Stimulated activated CD8-positive, alpha-beta memory T cell treated with anti-CD3 and anti-CD28 coated beads, Interleukin-15, amount 100 ng/mL, for 1 hour (primary cell): ENCODE data around the gene PRKAG2.

Experiments used
- DNase-seq: peaks from one replicate; pipeline ENCODE4 v3.0.0-alpha.2; 2020; ENCODE audit warnings: low read depth

Gene PRKAG2

DNA sequence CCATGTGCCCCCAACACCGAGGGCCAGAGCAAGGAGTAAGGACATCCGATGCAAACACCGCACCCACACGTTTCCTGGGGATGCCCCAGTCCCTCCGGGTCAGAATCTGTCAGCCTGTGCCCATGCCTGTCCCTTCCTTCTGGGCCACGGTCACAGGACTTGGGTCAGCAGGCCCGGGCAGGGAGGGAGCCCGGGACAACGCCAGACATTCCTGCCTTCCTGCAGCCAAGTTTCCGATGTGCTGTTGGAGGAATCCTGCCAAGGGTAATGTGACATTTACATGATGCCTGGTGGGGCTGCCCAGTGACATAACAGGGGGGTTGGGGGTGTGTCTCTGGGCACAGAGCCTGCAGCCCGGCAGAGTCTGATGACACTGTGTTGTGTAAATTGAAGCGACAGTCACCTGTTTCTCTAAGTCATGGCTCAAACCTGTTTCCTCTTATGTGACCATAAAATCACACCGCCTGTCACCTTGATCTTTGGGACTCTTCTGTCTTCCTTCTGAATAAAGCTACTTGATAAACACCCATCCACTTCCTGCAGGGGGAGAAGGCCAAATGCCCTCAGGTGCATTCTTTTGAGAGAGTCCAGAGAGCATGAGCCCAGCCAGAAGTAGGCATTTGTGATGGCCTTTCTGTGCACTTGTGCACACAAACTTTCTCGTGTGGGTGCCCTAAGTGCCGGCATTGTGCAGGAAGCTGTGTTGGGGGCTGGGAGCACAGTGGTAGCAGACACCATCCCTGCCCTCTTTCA, 181.9 kb downstream of the PRKAG2 start:
- no peak for DNase-seq

DNA sequence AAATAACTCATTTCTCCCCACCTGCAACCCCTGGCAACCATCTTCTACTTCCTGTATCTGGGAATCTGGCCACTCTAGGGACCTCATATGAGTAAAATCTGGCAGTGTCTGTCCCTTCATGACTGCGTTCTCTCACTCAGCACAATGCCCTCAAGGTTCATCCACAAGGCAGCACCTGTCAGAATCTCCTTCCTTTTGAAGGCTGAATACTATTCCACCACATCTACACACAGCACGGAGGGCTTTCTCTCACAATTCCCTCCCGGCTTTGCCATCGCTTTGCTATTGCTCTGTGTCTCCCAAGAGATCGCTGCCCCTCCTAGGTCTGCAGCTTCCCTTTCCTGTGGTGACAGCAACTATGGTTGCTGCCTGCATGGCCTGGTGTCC, 182.5 kb downstream of the PRKAG2 start:
- no peak for DNase-seq

DNA sequence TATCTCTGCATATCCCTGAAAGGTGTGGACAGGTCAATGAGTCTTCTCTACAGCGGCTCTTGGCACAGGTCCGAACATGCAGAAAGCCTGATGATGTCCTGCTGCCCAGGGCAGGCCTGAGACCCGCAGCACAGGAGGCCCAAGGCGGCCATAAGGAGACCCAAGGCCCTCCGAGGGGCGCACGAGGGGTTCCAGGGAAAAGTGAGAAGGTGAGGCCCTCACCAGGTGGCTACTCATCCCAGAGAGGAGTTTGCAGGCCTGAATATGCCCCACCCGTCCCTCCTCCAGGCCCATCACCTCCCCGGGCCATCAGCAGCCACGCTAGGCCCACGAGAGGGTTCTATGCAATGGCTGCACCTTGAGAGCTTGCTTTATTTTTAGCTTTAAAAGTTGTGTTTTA, 183.8 kb downstream of the PRKAG2 start:
- no peak for DNase-seq

DNA sequence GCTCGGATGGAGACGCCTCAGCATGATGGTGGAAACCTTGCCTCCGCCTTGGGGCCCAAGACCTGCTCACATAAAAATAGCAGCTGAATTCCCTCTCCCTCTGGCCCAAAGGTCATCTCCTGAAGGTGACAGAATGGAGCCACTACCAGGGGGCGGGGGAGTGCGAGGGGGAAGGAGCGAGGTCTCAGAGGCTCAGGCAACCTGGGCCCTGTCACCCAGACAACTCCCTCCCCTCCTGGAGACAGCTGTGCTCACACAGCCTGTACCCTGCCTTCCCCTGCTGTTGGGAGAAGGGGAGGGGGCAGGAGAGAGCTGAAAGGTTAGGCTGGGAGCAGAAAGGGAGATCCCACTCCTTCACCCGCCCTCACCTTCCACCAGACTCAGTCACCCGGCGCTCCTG, 184.2 kb downstream of the PRKAG2 start:
- no peak for DNase-seq

DNA sequence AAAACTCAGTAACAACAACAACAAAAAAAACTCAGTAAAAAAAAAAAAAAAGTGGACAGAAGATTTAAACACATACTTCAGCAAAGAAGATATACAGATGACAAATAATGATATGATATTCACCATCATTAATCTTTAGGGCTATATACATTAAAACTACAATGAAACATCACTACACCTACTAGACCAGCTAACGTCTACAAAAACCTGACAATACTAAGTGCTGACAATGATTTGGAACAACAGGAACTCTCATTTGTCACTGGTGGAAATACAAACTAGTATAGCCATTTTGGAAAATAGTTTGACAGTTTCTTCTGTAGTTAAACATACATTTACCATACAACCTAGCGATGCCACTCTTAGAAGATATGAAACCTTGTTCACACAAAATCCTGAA, 185.5 kb downstream of the PRKAG2 start:
- DNase-seq, result no peak

DNA sequence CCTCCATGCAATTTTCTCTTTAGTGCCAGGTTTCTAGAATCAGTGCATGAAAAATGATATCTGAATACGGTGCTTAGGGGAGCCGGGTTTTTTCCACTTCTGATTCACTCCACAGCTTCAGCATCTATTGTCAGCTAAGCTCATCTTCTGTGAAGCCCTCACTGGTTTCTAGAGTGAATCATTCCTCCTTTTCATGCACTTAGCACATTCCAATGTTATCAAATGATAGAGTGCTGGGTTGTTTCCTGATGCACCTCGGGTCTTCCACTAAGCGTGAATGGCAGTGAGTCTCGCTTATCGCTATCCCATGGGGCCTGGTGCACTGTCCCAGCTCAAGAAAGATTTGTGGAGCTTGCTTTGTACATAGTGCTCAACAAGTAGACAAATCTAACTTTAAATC, 186.3 kb downstream of the PRKAG2 start:
- no peak for DNase-seq

DNA sequence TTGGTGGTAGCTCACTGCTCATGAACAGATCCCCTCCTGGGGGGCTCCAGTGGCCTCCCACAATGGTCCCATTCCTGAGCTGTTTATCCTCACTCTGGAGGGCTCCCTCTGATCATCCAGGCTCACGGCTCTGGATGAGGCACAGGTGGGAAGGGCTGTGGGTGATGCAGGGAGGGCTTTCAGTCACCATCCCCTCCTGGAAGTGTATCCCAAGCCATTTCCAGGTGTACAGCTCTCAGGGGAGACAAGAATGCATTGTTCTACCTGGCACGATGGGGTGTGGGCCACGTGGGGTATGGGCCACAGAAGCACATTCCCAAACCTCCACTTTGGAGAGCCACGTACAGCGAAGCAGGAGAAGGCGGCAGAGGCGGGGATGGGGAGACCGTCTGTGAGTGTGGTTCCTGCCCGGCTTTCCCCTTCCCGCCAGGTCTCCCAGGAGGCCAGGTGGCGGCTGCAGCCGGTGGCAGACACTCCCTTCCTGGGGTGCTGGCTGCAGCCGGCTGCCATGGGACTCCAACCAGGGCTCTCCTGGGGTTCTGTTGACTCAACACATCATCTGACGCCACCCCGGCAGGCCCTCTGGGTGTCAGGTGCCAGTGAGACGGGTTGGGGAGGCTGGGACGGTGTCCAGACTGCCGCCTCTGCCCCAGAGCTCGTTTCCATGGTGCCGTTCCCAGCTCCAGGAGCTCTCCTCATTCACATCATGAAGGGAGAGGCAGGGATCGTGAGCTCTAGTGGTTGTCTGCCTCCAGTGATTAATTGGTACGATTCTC, 187.5 kb downstream of the PRKAG2 start:
- no peak for DNase-seq

DNA sequence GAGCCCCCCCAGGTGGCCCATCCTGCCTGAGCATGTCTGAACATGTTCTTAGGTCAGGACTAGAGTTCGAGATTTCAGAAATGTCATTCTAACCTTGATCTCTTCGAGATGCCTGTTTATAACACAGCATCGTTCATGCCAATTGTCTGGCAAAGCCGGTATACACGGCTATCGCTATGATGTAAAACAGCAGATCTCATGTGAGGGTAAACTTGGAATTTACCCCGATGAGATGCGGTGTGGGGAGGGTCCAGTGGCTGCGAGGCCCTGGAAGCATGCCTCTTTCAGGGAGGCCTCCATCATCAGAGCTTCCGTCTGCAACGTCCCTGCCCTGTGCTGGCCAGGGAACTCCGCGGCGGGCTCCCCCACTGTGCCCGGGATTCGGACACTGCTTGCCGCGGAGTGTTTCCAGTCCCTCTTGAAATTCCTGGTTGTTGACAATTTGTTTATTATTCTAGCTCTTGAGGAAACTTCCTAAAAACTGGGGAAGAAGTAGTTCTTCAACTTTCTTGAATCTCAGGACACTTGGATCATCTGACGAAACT, 188.6 kb downstream of the PRKAG2 start:
- DNase-seq, result no peak

DNA sequence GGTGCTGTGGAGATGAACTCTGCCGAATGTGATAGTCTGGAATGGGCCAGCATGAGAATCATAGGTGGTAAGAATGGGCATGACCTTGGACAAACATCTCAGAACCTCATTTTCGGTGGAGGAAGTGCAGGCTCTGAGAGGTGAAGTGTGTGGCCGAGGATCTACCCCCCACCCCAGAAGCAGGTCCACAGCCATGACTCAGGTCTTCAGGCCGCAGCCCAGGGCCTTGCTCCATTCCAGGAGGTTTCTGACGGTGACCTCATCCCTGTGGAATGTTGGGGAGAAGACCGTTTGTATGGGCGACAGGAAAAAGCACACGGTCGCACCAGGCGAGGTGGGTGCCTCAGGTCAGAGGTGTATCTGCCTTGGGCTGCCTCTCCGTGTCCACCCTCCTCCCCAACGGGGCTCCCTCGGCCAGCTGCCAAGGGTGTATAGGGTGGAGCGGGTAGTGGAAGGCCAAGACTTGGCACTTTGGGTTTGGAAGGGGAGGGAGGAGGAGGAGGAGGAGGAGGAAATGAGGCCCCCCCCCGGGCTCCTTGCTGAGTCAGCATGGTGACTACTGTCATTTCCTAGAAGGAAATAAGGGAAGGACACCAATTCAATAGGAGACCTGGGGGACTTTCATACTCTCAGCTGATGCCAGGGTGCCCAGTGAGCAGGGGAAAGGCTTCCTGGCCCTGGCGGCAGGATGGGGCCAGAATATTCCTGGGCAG, 189.2 kb downstream of the PRKAG2 start:
- DNase-seq, result no peak

DNA sequence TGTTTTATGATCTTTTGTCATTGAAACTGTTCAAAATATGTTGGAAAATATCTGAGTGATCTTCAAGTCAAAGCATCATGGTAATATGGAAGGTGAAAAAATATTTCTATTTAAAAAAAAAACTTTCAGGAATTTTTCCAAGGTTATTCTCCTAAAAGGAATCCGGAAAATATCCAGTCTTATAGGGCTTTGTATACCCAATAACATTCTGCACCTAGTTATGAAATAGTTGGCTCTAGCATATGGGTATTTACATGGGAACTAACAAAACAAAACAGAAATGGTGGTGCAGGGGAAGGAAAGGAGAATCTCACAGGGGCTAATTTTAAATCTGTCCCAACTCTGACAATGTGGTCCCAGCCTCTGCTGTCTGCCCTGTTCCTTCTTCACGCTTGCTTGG, 190.1 kb downstream of the PRKAG2 start:
- no peak for DNase-seq

DNA sequence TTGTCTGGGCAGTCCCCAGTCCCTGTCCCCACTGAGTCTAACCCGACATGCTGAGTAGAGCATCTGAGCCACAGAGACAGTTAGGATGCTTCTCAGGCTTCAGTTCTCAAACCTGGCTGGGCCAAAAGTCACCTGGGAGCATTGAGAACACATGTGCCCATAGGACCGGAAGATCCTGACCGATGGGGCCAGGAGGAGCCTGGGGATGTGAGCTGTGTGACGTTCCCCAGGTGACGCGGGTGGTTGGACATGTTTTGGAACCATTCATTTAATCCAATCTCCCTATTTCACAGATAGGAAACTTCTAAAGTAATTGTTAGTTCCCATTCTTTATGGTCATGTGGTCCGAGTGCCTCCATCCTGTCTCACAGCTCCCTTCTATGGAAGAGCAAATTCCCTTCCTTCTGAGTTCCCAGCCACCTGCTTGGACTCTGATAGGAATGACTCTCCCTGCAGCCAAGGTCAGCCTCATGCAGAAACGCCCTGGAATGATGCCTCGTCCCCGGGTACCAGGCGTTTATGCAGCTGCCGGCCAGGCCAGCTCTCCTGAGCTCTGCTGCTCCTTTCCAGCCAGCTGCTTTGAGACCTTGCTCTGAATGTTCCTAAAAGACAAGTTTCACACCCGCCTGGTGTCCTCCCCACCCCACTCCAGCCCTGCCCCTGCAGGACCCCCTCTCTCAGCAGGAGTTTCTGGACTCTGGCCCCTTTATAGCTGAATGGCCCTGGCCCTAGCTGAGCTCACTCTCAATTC, 190.7 kb downstream of the PRKAG2 start:
- no peak for DNase-seq

DNA sequence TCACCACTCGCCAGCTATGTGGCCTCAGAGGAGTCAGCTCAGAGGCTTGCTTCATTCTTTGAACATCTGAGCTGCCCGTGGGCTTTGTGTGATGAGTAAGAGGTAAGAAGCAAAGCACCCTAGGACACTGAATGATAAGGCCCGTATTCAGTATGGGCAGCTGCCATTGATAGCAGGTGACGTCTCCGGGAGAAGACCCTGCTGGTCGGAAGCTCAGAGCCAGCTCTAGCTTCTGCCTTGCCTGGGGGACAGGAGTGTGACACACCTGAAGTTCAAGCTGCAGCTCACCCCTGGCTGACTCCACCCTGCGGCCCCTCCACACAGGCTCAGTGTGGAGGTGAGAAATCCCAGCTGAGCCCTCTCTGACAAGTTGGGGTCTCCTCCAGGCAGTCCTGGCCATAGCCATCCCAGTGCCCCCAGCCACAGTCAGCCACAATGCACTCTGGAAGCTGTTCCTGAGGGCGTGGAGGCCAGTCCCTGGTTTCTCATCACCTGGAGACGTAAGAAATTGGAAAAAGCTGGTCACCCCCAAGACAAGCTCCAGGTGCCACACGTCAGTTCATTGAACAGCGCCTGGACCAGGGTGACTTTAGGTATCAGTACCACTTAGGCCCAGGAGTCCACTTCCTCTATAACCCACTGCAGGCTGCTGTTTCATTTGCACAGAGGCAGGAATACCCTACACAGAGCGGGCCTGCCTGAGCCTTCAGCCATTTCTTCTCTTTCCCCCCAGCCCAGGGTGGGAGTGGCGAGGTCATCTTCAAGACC, 192.3 kb downstream of the PRKAG2 start:
- no peak for DNase-seq

DNA sequence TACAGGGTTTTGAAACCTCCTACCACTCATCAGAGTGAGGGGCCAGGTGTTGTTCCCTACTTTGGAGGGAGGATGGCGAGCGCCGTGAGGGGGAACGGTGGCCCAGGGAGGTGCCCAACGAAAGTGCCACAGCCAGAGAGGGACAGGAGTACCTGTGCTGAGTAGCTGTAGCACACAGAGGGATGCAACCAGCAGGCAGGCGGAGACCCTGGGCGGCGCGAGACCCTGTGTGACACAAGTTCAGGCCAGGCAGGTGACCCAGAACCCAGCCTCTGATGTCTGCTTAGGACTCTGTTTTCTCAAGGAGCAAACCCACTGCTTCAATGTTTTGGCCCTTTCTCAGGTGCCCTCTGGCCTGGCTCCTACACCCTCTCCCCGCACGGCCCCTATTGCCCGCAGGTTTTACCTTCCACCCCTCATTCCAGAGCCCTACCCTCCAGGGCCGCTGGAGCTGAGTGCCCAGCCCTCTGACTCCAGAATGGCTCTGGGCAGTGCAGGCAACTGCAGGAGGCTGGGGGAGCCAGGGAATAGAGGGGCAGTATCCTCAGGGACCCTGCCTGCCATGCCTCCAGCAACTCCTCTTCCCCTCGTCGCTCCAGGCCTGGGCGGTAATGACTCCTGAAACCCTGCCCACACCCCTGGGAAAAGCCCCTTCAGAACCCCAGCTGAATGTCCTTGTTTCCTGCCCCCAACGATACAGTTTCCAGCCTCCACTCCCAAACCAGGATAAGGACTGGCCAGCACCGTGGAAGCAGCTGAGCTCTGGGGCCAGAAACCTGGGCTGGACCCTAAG, 193.1 kb downstream of the PRKAG2 start:
- DNase-seq, result no peak

DNA sequence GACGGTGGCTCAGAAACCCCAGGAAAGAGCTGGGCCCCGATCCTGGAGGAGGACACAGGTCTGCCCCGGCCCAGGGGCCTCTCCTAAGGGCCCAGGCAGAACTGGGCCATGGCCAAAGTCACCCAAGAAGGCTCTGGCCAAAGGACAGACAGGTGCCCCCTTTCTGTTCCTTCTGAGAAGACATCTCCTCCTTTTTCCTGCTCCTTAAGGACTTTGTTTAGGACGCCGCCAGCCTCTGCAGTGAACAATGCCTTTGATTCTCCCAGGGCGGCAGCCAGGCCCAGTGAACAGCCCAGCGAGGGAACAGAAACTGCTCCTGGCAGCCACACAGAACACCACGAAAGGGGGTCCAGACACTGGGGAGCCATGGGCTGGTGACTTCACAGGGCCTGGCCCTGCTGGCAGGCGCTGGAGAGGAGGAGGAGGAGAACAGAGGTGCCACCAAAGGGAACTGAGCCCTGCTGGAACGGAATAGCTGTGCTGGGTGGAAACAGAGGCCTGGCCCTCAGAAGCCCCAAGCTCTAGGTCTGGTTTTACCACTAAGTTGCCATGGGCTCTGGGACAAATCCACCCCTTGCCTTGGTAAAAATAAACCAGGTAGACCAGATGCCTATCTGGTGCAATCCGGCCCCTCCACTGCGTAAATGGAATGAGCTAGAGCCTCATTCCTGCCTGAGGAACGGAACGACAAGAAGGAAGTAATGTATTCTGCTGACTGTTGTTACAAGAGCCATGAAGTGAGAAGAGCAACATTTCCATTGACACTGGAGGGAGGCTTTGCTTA, 193.9 kb downstream of the PRKAG2 start:
- no peak for DNase-seq

DNA sequence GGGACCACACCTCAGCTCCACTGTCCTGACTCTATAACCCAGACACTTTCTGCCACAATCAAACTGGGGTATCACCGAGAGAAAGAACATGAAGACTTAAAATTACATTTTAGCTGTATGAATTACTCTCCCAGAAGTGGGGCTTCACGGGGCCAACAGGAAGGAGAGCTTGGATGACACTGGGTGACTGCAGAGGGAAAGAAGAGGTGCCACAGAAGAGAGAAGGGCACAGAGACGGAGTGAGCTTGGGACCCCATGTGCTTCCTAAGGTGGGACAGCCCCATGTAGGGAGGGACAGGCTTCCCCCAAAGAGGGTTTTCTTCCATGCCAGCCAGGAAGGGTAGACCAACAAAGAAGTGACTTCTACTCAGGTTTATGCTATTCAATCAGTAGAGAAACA, 195.2 kb downstream of the PRKAG2 start:
- no peak for DNase-seq

DNA sequence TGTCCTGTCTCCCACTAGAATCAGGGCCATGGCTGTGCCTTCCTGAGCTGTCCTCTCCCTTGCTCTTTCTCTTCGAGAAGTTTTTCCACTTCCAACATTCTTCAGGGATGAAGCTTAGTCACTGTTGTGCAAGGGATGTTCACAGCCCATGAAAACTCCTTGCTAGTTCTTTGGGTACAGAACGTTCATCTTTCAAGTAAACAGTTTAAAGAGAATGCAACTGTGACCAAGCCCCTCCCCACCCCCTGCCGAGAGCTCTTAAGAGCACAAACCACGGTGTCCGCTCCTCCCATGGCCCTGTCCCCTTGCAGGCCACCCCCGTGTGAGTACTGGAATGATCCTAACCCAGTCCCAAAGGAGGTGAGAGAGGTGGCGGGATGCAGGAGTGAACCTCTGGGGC, 196.1 kb downstream of the PRKAG2 start:
- DNase-seq, result no peak

DNA sequence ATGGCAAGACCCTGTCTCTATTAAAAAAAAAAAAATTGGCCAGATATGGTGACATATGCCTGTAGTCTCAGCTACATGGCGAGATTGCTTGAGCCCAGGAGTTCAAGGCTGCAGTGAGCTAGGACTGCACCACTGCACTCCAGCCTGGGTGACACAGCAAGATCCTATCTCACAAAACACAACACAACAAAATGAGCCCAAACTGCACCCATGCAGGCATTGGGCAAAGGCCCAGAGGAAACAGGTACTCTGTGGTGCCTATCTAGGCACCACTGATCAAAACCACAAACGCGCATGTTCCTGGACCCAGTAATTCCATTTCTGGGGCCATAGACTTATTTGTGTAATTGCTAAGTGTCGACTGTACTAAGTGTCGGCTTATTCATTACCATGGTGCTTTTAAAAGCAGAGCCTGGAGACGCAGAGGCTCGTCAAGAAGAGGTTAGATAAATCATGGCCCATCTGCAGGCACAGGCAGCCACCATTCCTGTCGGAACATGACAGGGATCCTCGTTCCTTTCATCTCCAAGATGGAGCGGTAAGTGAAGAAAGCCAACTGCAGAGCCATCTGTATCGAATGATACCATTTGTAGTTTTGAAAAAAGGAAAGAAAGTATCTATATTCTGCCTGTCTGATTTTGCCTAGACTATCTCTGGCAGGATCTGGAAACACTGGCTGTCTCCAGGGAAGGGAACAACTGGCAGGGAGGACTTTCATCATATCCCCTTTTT, 196.9 kb downstream of the PRKAG2 start:
- DNase-seq, result no peak

DNA sequence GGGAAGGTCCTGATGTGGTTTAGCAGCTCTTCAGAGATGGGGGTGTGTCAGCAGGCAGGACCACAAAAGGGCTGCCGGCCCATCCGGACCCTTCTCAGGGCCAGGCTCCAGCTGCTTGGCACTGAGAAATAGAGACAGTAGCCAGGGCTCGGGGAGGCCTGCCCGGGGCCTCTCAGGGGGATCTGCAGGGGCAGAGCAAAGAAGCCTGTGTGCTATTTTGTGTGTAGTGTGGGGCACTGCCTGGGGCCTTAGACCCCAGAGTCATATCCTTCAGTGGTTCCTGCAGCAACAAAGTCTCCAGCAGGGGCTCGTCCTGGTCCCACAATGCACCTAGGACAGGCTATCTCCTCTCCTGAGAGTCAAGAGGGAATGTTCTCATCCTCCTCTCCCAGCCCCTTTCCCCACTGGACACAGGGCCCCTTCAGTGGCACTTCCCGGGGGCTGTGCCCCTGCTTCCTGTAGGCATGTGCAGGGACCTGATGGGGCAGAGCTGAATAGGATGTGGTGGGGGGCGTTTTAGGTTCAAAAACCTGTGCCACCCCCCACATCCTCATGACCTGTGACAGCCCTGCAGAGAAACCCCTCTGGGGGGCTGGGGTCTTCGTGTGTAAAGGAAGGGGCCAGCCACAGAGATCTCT, 197.7 kb downstream of the PRKAG2 start:
- DNase-seq, result no peak

DNA sequence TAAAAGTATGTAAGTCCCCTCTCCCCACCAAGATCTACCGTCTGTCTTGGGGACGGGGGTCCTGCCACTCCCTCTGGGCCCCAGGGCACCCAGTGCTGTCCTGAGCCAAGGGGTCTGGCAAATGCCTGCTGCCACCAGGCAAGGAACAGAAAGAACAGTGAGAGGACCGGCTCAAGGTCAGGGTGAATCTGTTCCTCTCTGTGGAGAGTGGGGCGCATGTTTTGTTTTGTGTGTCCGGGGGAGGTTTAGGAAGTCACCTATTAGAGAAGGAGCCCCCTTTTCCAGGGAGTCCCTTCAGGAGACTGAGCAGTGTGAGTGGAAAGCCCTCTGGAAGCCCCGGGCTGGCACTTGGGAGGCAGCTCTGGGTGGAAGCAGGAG, 198.7 kb downstream of the PRKAG2 start:
- DNase-seq, result no peak
